Lower leg skin (tissue), 3 donors: ENCODE measurements around the gene ZNF436.

Experiments used
- POLR2A ChIP-seq, 2 donors: fragments of 450-650 bp; IDR thresholded peaks; one replicate each; pipeline ENCODE4 v1.6.1; 2016 to 2017; ENCODE audit warnings: antibody characterized with exemption in 2 of 2, mild to moderate bottlenecking in 1 of 2, moderate library complexity in 1 of 2
- TF ChIP-seq, protein P1 (sequence below), 3 donors: fragments of 450-650 bp; IDR thresholded peaks; one replicate each; pipeline ENCODE4 v1.5.1; 2016; ENCODE audit warnings: antibody characterized with exemption in 3 of 3, mild to moderate bottlenecking in 3 of 3, moderate library complexity in 2 of 3

DNA sequence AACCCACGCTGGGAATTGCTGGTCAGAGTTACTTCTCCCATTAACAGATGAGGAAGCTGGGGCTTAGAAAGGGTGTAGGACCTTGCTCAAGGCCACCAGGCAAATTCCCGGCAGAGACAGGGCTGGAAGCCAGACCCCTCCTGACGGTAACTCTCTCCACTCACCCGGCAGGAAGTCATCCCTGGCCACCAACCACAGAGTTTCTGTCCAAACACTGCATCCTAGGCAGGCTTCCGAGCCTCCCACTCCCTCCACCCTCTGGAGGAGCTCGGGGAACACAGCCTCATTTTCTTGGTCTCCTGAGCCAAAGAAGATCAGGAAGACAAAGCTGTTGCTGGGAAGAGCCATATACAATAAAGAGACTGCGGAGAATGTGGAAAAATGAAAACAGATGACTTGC is 25.0 kb upstream of the ZNF436 start:
- TF ChIP-seq, protein P1, sequence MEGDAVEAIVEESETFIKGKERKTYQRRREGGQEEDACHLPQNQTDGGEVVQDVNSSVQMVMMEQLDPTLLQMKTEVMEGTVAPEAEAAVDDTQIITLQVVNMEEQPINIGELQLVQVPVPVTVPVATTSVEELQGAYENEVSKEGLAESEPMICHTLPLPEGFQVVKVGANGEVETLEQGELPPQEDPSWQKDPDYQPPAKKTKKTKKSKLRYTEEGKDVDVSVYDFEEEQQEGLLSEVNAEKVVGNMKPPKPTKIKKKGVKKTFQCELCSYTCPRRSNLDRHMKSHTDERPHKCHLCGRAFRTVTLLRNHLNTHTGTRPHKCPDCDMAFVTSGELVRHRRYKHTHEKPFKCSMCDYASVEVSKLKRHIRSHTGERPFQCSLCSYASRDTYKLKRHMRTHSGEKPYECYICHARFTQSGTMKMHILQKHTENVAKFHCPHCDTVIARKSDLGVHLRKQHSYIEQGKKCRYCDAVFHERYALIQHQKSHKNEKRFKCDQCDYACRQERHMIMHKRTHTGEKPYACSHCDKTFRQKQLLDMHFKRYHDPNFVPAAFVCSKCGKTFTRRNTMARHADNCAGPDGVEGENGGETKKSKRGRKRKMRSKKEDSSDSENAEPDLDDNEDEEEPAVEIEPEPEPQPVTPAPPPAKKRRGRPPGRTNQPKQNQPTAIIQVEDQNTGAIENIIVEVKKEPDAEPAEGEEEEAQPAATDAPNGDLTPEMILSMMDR (IDR thresholded peaks at IDR 0.05): no peak
- TF ChIP-seq POLR2A (IDR thresholded peaks at IDR 0.05): no peak
